Measurements from ENCODE around the gene NCMAP.

The NCMAP gene

GRCh38 chr1:24575905-24576587 is 20.2 kb downstream of the NCMAP start:
- no peak for DNase-seq

- DNase-seq, result no peak
Measured at GRCh38 chr1:24578846-24579245, 23.0 kb downstream of the NCMAP start.

- DNase-seq, result no peak
Measured at GRCh38 chr1:24580756-24581155, 24.9 kb downstream of the NCMAP start.

GRCh38 chr1:24584171-24584647 is 28.3 kb downstream of the NCMAP start:
- DNase-seq, result no peak

- DNase-seq, result no peak
Measured at GRCh38 chr1:24586119-24586518, 30.2 kb downstream of the NCMAP start.

- DNase-seq, result peak in 1 of 2 donors; percentile 32
Measured at GRCh38 chr1:24586970-24587820, 31.3 kb downstream of the NCMAP start.

- no peak for DNase-seq
Measured at GRCh38 chr1:24588573-24588972, 32.7 kb downstream of the NCMAP start.

- DNase-seq, result no peak
Measured at GRCh38 chr1:24589200-24589599, 33.3 kb downstream of the NCMAP start.

GRCh38 chr1:24591781-24592180 is 35.9 kb downstream of the NCMAP start:
- no peak for DNase-seq

- DNase-seq, result no peak
Measured at GRCh38 chr1:24594328-24594598, 38.4 kb downstream of the NCMAP start.

- DNase-seq, result no peak
Measured at GRCh38 chr1:24596401-24596880, 40.6 kb downstream of the NCMAP start.

GRCh38 chr1:24599265-24599664 is 43.4 kb downstream of the NCMAP start:
- DNase-seq, result no peak

- DNase-seq, result no peak
Measured at GRCh38 chr1:24600551-24600950, 44.7 kb downstream of the NCMAP start.

- no peak for DNase-seq
Measured at GRCh38 chr1:24605534-24606295, 49.8 kb downstream of the NCMAP start.

GRCh38 chr1:24606296-24606605 is 50.4 kb downstream of the NCMAP start:
- DNase-seq, result no peak

- no peak for DNase-seq
Measured at GRCh38 chr1:24606621-24607020, 50.7 kb downstream of the NCMAP start.

- DNase-seq, result no peak
Measured at GRCh38 chr1:24609949-24610517, 54.1 kb downstream of the NCMAP start.

GRCh38 chr1:24619376-24619775 is 63.5 kb downstream of the NCMAP start:
- no peak for DNase-seq

GRCh38 chr1:24620678-24621077 is 64.8 kb downstream of the NCMAP start:
- no peak for DNase-seq

- no peak for DNase-seq
Measured at GRCh38 chr1:24621121-24621520, 65.2 kb downstream of the NCMAP start.

GRCh38 chr1:24622218-24622617 is 66.3 kb downstream of the NCMAP start:
- DNase-seq, result no peak

GRCh38 chr1:24632832-24633175 is 76.9 kb downstream of the NCMAP start:
- DNase-seq, result no peak

GRCh38 chr1:24635195-24635843 is 79.4 kb downstream of the NCMAP start:
- DNase-seq, result peak in 1 of 2 donors; percentile 61

Measured in bone marrow (tissue), 2 donors.